ENCODE data around the gene NOCT.

GRCh38 chr4:138999666-139000065 is 15.9 kb upstream of the NOCT start:
- TF ChIP-seq, protein P1, sequence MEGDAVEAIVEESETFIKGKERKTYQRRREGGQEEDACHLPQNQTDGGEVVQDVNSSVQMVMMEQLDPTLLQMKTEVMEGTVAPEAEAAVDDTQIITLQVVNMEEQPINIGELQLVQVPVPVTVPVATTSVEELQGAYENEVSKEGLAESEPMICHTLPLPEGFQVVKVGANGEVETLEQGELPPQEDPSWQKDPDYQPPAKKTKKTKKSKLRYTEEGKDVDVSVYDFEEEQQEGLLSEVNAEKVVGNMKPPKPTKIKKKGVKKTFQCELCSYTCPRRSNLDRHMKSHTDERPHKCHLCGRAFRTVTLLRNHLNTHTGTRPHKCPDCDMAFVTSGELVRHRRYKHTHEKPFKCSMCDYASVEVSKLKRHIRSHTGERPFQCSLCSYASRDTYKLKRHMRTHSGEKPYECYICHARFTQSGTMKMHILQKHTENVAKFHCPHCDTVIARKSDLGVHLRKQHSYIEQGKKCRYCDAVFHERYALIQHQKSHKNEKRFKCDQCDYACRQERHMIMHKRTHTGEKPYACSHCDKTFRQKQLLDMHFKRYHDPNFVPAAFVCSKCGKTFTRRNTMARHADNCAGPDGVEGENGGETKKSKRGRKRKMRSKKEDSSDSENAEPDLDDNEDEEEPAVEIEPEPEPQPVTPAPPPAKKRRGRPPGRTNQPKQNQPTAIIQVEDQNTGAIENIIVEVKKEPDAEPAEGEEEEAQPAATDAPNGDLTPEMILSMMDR (IDR thresholded peaks at IDR 0.05): no peak
- TF ChIP-seq POLR2A (IDR thresholded peaks at IDR 0.05): no peak
